LNCaP clone FGC (cell line): ENCODE data around the gene PAPOLB.

ENCODE experiments used
- DNase-seq: peaks from one replicate; pipeline ENCODE4 v3.0.0-alpha.2; 2011; ENCODE audit warnings: low read depth
- H3K4me3 ChIP-seq: 2 replicates; pipeline ENCODE4 v1.5.1; 2011; ENCODE audit warnings: mild to moderate bottlenecking, low read depth, low read length, control low read depth
- CTCF ChIP-seq: IDR thresholded peaks from 2 replicates; pipeline ENCODE4 v1.5.1; 2012; ENCODE audit warnings: mild to moderate bottlenecking; ENCODE audit not compliant: control insufficient read depth, insufficient read depth; ENCODE audit errors: extremely low read depth

Gene PAPOLB

GRCh38 chr7:4883372-4884144 is 21.7 kb upstream of the PAPOLB start, which contains the start of gene RADIL:
RADIL (minus strand) TSS chr7:4883716; CDS start chr7:4878139, 5,577 bp downstream.
- DNase-seq = peak; percentile 56
- TF ChIP-seq CTCF = peak; percentile 74
- peak within 1 kb of the TSS; percentile 43 for H3K4me3 ChIP-seq

GRCh38 chr7:4883033-4883371 is 21.2 kb upstream of the PAPOLB start:
- H3K4me3 ChIP-seq = peak overlapping the region; percentile 43
- no peak for TF ChIP-seq CTCF
- DNase-seq = no peak

GRCh38 chr7:4882169-4883032 is 20.6 kb upstream of the PAPOLB start:
- no peak for DNase-seq
- TF ChIP-seq CTCF = no peak
- no peak overlapping the region for H3K4me3 ChIP-seq

- H3K4me3 ChIP-seq = no peak overlapping the region
- TF ChIP-seq CTCF = no peak
- DNase-seq = no peak
Observed at GRCh38 chr7:4880218-4880617, 18.4 kb upstream of the PAPOLB start.

GRCh38 chr7:4879396-4880081 is 17.7 kb upstream of the PAPOLB start:
- TF ChIP-seq CTCF = no peak
- no peak for DNase-seq
- no peak overlapping the region for H3K4me3 ChIP-seq

- DNase-seq = no peak
- H3K4me3 ChIP-seq = no peak overlapping the region
- no peak for TF ChIP-seq CTCF
Observed at GRCh38 chr7:4878336-4879335, 16.8 kb upstream of the PAPOLB start.
